H1 (cell line): Measurements from ENCODE around the gene CYP11A1. TPM values are rescaled to one million over a fixed set of nuclear protein-coding genes. Genes with fewer than 3 reads are reported as not detected.

ENCODE experiments used
- BRCA1 ChIP-seq: IDR thresholded peaks from 2 replicates; pipeline ENCODE4 v1.6.1; 2012; ENCODE audit warnings: low read depth, low read length, improper control_type of control experiment
- CTCF ChIP-seq, 3 experiments: IDR thresholded peaks; 1 replicate in 2 of 3; 2 replicates in 1 of 3; pipeline versions ENCODE4 v1.5.1 to v1.6.1; 2011; ENCODE audit warnings: low read length in 3 of 3, mild to moderate bottlenecking in 3 of 3, inconsistent platforms in 2 of 3, low read depth in 1 of 3, moderate library complexity in 1 of 3; ENCODE audit not compliant: insufficient read depth in 1 of 3; ENCODE audit errors: control extremely low read depth in 1 of 3
- RBBP5 ChIP-seq: IDR thresholded peaks from 2 replicates; pipeline ENCODE4 v1.7.1; 2012; ENCODE audit warnings: low read depth, mild to moderate bottlenecking, inconsistent platforms, low read length, moderate library complexity, borderline replicate concordance
- ZNF274 ChIP-seq: IDR thresholded peaks from 2 replicates; pipeline ENCODE4 v1.7.0; 2012; ENCODE audit warnings: low read length, borderline replicate concordance; ENCODE audit errors: extremely low read depth
- polyA plus RNA-seq, 7 experiments: library from polyadenylated mRNA; depleted of rRNA in 3 of 7; stranded (reverse) in 5 of 7; unstranded in 2 of 7; fragments of >200 nt in 5 of 7; fragments of 200-250 nt in 2 of 7; gene quantifications; 1 replicate in 5 of 7; 2 replicates in 1 of 7; 4 replicates in 1 of 7; pipeline versions ENCODE4 v1.2.1 to v1.2.3, GENCODE V29; 2011 to 2013; ENCODE audit warnings: missing spikeins in 2 of 7, mixed read lengths in 2 of 7
- total RNA-seq: library from RNA; stranded (reverse); fragmentation: NEBNext Ultra II Directional; extraction: Animal tissue kit (Norgen Biotek cat#: 25700); gene quantifications from 2 replicates; pipeline ENCODE4 v1.2.1, GENCODE V29; 2021

The CYP11A1 gene
- total and polyA plus RNA-seq, 2 of the 8 experiments (the other 6 are each of a cell fraction or from before 2014, with no cell fraction given): 1.9 to 7.2 TPM

- TF ChIP-seq CTCF (IDR thresholded peaks at IDR 0.05; ENCODE audit: control extremely low read depth in 1 of 3, insufficient read depth in 1 of 3, low read depth in 1 of 3, low read length in 3 of 3) (no peak), ZNF274 (no peak), BRCA1 (no peak), RBBP5 (no peak)
These were observed 14.0 kb upstream of the CYP11A1 start (continued) for GRCh38 chr15:74381481-74381880.
